Natural killer cell (primary cell): ENCODE measurements around the gene GPX4. TPM values are rescaled to one million over a fixed set of nuclear protein-coding genes. Genes with fewer than 3 reads are reported as not detected.

Experiments
- ATAC-seq, 3 donors: fragments of 150-1000 bp in 2 of 3; fragments of 200-7000 bp in 1 of 3; cut with Tn5 transposase; 1 replicate in 1 of 3; 2 replicates in 2 of 3; pipeline ENCODE4 v1.10.0; 2021; ENCODE audit warnings: mild to moderate bottlenecking in 2 of 3, moderate library complexity in 2 of 3
- DNase-seq, 2 donors: peaks; one replicate each; pipeline versions ENCODE4 v3.0.0 to v3.0.0-alpha.2; 2013 to 2021; ENCODE audit warnings: mixed read lengths in 1 of 2
- H3K27ac ChIP-seq: one replicate; pipeline ENCODE4 v1.5.1; 2013; ENCODE audit warnings: mild to moderate bottlenecking, low read length
- H3K27me3 ChIP-seq: one replicate; pipeline ENCODE4 v1.6.1; 2013; ENCODE audit warnings: low read length; ENCODE audit not compliant: control insufficient read depth, insufficient read depth
- H3K36me3 ChIP-seq: one replicate; pipeline ENCODE4 v1.6.1; 2013; ENCODE audit warnings: low read length; ENCODE audit not compliant: control insufficient read depth, insufficient read depth
- H3K4me1 ChIP-seq: one replicate; pipeline ENCODE4 v1.6.1; 2013; ENCODE audit warnings: low read length; ENCODE audit not compliant: control insufficient read depth, insufficient read depth
- H3K4me3 ChIP-seq: one replicate; pipeline ENCODE4 v1.5.1; 2013; ENCODE audit warnings: low read length
- H3K9me3 ChIP-seq: one replicate; pipeline ENCODE4 v1.6.1; 2013; ENCODE audit warnings: low read length; ENCODE audit not compliant: control insufficient read depth, insufficient read depth
- H3K27ac Mint-ChIP-seq, 2 donors: one replicate each; pipeline ENCODE4 v1.8.0; 2022; ENCODE audit warnings: mild to moderate bottlenecking in 2 of 2, mixed read lengths in 2 of 2, moderate library complexity in 1 of 2
- H3K27me3 Mint-ChIP-seq, 2 donors: one replicate each; pipeline ENCODE4 v1.8.0; 2022; ENCODE audit warnings: low read depth in 2 of 2, mixed read lengths in 2 of 2
- H3K36me3 Mint-ChIP-seq: one replicate; pipeline ENCODE4 v1.8.0; 2022; ENCODE audit warnings: mixed read lengths
- H3K4me1 Mint-ChIP-seq, 2 donors: one replicate each; pipeline ENCODE4 v1.8.0; 2022; ENCODE audit warnings: mixed read lengths in 2 of 2
- H3K4me3 Mint-ChIP-seq: one replicate; pipeline ENCODE4 v1.8.0; 2022; ENCODE audit warnings: mild to moderate bottlenecking, moderate library complexity, mixed read lengths
- H3K9me3 Mint-ChIP-seq, 2 donors: one replicate each; pipeline ENCODE4 v1.8.0; 2022; ENCODE audit warnings: mixed read lengths in 2 of 2
- WGBS: methylation state at CpG from one replicate; pipeline ENCODE4 v1.1.7; 2013; ENCODE audit warnings: missing lambda C conversion rate; ENCODE audit not compliant: insufficient coverage; 5-methylcytosine and 5-hydroxymethylcytosine counted together
- intact Hi-C: fragments of 100-400 bp; cut with micrococcal nuclease; formaldehyde crosslinking; loops from one replicate; pipeline ENCODE4 v1.14.2; 2022
- total RNA-seq, 4 donors: library from RNA; stranded (reverse); fragments of 120-200 nt in 1 of 4; gene quantifications; one replicate each; pipeline versions ENCODE4 v1.2.3 to v1.2.4, GENCODE V29; 2013 to 2022
- TF ChIP-seq, protein P1 (sequence below): fragments of 200-600 bp; IDR thresholded peaks from one replicate; pipeline ENCODE4 v1.8.0; 2022; ENCODE audit warnings: antibody characterized with exemption

The GPX4 gene, protein sequence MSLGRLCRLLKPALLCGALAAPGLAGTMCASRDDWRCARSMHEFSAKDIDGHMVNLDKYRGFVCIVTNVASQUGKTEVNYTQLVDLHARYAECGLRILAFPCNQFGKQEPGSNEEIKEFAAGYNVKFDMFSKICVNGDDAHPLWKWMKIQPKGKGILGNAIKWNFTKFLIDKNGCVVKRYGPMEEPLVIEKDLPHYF
- total RNA-seq: 100 to 1,000 TPM; 108 to 126 (median 121) TPM
- 98.4 TPM for total RNA-seq (2013)

DNA sequence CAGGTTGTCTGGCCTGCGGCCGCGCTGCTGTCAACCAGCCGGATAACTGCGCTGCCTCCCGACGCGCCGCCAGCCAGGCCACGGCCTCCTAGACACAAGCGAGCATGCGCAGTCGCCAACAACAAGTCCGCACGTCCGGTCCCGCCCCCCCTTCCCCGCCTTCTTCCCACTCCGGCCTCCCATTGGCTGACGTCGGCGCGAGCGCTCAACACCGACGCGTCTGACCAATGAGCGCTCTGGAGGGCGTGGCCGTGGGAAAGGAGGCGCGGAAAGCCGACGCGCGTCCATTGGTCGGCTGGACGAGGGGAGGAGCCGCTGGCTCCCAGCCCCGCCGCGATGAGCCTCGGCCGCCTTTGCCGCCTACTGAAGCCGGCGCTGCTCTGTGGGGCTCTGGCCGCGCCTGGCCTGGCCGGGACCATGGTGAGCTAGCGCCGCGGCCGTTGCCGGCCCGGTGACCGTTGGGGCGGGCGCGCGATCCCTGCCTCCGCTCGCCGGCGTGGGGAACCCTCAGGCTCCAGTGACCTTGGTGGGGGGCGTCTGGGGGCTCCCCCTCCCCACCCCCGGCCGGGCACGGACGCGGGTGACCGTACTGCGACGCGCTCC is at the start of gene GPX4:
TSS of gene GPX4 (plus strand) at position 287 of the 603 bp plus-strand sequence. CDS start at position 337, 50 bp downstream.
- H3K9me3 Mint-ChIP-seq: no peaks in the 10 kb centered on the region

DNA sequence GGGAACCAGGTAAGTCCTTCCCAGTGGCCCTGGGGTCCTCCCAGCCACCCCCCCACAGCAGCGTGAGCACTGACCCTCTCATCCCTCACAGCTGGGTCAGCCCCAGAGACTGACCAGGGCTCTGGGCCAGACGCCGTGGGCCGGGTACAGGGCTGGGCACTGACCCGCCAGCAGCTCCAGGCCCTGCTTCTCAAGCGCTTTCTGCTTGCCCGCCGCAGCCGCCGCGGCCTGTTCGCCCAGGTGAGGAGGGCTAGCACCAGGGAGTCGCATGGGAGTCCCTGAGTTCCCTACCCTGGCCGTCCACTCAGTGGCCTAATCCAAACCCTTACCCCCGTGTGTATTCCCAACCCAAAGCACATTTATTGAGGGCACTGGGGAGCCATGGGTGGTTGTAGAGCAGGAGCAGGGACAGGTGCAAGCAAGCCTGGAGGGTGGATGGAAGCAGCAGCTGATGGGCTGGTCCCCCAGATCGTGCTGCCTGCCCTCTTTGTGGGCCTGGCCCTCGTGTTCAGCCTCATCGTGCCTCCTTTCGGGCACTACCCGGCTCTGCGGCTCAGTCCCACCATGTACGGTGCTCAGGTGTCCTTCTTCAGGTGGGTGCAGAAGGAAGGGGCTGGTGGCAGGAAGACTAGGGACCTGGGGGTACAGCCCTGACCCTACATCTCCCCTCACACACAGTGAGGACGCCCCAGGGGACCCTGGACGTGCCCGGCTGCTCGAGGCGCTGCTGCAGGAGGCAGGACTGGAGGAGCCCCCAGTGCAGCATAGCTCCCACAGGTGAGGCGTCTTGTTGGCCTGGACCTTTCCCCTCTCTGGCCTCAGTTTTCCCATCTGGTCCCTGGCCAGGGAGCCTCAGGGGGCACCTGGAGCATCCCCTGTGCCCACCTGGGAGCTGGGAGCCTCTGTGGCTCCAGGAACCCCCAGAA is 49.4 kb upstream of the GPX4 start:
- Histone ChIP-seq H3K4me1 (peaks cover 8% of the 10 kb centered on the region), H3K27me3 (no peaks in the 10 kb centered on the region), H3K4me3 (no peak overlapping the region), H3K27ac (no peak overlapping the region), H3K9me3 (peaks cover 27% of the 10 kb centered on the region), H3K36me3 (peaks cover 38% of the 10 kb centered on the region)
- 95% methylated on average over 25 of the region's 28 CpGs for WGBS
- TF ChIP-seq, protein P1, sequence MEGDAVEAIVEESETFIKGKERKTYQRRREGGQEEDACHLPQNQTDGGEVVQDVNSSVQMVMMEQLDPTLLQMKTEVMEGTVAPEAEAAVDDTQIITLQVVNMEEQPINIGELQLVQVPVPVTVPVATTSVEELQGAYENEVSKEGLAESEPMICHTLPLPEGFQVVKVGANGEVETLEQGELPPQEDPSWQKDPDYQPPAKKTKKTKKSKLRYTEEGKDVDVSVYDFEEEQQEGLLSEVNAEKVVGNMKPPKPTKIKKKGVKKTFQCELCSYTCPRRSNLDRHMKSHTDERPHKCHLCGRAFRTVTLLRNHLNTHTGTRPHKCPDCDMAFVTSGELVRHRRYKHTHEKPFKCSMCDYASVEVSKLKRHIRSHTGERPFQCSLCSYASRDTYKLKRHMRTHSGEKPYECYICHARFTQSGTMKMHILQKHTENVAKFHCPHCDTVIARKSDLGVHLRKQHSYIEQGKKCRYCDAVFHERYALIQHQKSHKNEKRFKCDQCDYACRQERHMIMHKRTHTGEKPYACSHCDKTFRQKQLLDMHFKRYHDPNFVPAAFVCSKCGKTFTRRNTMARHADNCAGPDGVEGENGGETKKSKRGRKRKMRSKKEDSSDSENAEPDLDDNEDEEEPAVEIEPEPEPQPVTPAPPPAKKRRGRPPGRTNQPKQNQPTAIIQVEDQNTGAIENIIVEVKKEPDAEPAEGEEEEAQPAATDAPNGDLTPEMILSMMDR: no peak
- no peaks in the 10 kb centered on the region for H3K36me3 Mint-ChIP-seq
- H3K27me3 Mint-ChIP-seq: no peaks in the 10 kb centered on the region
- intact Hi-C loops: loop anchor here (5.0 kb wide), 1 partner anchor 138 kb away; no protein-coding TSS in a partner anchor
- ATAC-seq (no peak), DNase-seq (no peak)
- no peak overlapping the region for H3K27ac Mint-ChIP-seq
- H3K4me1 Mint-ChIP-seq: peaks cover 14 to 17% of the 10 kb centered on the region in 2 donors
- H3K4me3 Mint-ChIP-seq: no peak overlapping the region
- no peaks in the 10 kb centered on the region for H3K9me3 Mint-ChIP-seq

More for the DNA sequence above, at the start of gene GPX4:
- intact Hi-C loops: loop anchor here (1.0 to 5.0 kb wide), 4 partner anchors 9 to 137 kb away; partner anchors contain the start of genes ARHGAP45, ATP5F1D, POLR2E and RNU6-2
- peak within 1 kb of the TSS; percentile 75 for H3K4me3 ChIP-seq
- Mint-ChIP-seq H3K36me3 (no peaks in the 10 kb centered on the region), H3K4me1 (peaks cover 9 to 25% of the 10 kb centered on the region in 2 donors), H3K4me3 (peak within 1 kb of the TSS; percentile 76), H3K27me3 (no peaks in the 10 kb centered on the region), H3K27ac (peak within 1 kb of the TSS; percentile 88 to 89)
- peak within 1 kb of the TSS; percentile 90 for H3K27ac ChIP-seq
- no peaks in the 10 kb centered on the region for H3K9me3 ChIP-seq
- peaks cover 9% of the 10 kb centered on the region for H3K36me3 ChIP-seq
- DNase-seq (peak; percentile 96 to 100), ATAC-seq (peak; percentile 81 to 93 (median 83))
- H3K27me3 ChIP-seq: no peaks in the 10 kb centered on the region
- TF ChIP-seq, protein P1: no peak
- peaks cover 58% of the 10 kb centered on the region for H3K4me1 ChIP-seq
- WGBS: under 1% methylated on average over 75 of the region's 75 CpGs

DNA sequence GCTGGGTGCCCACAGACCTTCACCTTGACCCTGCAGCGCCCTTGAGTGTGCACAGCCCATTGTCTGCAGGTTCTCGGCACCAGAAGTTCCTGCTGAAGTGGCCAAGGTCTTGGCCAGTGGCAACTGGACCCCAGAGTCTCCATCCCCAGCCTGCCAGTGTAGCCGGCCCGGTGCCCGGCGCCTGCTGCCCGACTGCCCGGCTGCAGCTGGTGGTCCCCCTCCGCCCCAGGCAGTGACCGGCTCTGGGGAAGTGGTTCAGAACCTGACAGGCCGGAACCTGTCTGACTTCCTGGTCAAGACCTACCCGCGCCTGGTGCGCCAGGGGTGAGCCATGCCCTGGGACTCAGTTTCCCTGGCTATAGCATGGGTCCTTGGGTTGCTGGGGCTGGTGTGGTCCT is 48.8 kb upstream of the GPX4 start:
- Histone ChIP-seq H3K36me3 (peaks cover 38% of the 10 kb centered on the region), H3K27ac (no peak overlapping the region), H3K4me3 (no peak overlapping the region), H3K27me3 (no peaks in the 10 kb centered on the region), H3K9me3 (peaks cover 27% of the 10 kb centered on the region), H3K4me1 (peaks cover 8% of the 10 kb centered on the region)
- H3K4me3 Mint-ChIP-seq: no peak overlapping the region
- no peak overlapping the region for H3K27ac Mint-ChIP-seq
- H3K4me1 Mint-ChIP-seq: peaks cover 14 to 17% of the 10 kb centered on the region in 2 donors
- TF ChIP-seq, protein P1: no peak
- H3K27me3 Mint-ChIP-seq: no peaks in the 10 kb centered on the region
- no peak for ATAC-seq
- 90% methylated on average over 14 of the region's 14 CpGs for WGBS
- H3K9me3 Mint-ChIP-seq: no peaks in the 10 kb centered on the region
- intact Hi-C loops: loop anchor here (5.0 kb wide), 1 partner anchor 137 kb away; no protein-coding TSS in a partner anchor
- DNase-seq: no peak
- no peaks in the 10 kb centered on the region for H3K36me3 Mint-ChIP-seq
